ENCODE measurements around the gene BATF2. TPM values are rescaled to one million over a fixed set of nuclear protein-coding genes. Genes with fewer than 3 reads are reported as not detected.
"Not testable (repeated sequence)": the region's sequence is repeated elsewhere in the genome, so short reads cannot be mapped to it uniquely, and the experiment has no call there.

BATF2 gene
- total RNA-seq, 2 experiments from 2014 or later, result 0.50 to 0.99 TPM

DNA sequence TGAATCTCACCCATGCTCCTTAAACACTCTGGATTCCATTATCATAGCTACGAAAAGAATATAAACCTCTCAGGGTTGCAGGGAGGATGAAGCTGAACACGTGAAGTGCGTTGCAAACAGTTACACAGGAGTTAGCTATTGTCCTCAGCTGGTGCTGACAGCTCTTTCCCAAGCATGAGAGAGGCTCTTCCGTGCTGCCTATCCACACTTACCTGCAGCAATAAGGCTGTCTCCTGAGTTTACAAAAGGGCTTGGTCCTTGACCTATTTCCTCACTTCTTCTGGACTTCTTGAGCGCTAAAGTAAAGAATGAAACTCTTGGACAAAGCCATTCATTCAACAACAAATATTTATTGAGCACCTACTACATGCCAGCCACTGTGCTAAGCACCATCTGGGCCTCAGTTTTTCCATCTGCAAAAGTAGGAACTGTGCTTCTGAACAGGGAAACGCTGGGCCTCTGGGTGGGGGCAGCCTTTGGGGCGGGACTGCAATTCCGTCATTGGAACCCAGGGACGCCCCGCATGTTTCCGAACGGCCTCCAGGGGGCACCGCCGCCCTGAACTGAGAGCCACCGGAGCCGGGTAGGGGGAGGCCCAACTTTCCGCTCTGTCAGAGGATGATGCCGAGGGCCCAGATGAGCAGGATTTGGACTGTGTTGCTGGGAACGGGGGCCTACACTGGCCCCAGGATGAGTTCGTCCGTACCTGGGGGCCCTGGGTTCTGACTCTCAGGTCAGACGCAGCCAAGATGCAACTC lies 16.5 kb upstream of the BATF2 start:
- H3K9me3 Mint-ChIP-seq (ENCODE audit: insufficient read depth), result no peaks in the 10 kb centered on the region
- H3K4me1 Mint-ChIP-seq (ENCODE audit: low read depth), result peaks cover 25% of the 10 kb centered on the region
- peaks cover 19% of the 10 kb centered on the region for H3K36me3 Mint-ChIP-seq (ENCODE audit: low read depth)
- peak; percentile 95 for DNase-seq
- no peaks in the 10 kb centered on the region for H3K27me3 Mint-ChIP-seq (ENCODE audit: low read depth)
- ChIA-PET CTCF (interaction anchor here (0.6 to 4.3 kb wide), 54 partner anchors 10 to 316 kb away, joined by 3 to 47 read pairs (median 5); partner anchors contain the start of genes BATF2, CDC42BPG, CDCA5 and FAU), POLR2A (interaction anchor here (0.5 to 3.2 kb wide), 12 partner anchors 13 to 239 kb away, joined by 3 to 14 read pairs (median 4); partner anchors contain the start of genes FAU, MRPL49, PPP2R5B and SAC3D1)
- ATAC-seq, result peak; percentile 86
- peak overlapping the region; percentile 94 for H3K27ac Mint-ChIP-seq
- peak overlapping the region; percentile 81 for H3K4me3 Mint-ChIP-seq

DNA sequence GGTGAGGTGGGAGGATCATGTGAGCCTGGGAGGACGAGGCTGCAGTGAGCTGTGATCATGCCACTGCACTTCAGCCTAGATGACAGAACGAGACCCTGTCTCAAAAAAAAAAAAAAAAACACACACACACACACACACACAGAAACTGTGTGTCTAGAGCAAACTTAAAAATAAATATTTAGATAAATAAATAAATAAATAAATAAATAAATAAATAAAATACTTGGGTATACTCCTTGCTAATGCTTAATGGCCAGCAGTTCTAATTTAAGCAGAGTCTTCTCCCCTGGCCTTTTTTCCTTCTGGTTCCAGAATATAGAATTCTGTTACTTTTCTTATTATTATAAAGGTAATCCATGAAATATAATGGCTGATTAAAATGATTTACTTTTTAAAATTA lies 12.1 kb upstream of the BATF2 start:
- Mint-ChIP-seq H3K4me3 (no peak overlapping the region), H3K27me3 (ENCODE audit: low read depth) (no peaks in the 10 kb centered on the region), H3K9me3 (ENCODE audit: insufficient read depth) (no peaks in the 10 kb centered on the region), H3K27ac (no peak overlapping the region), H3K4me1 (ENCODE audit: low read depth) (peaks cover 8% of the 10 kb centered on the region), H3K36me3 (ENCODE audit: low read depth) (no peaks in the 10 kb centered on the region)
- CTCF ChIA-PET, result interaction anchor here (1.3 kb wide), 1 partner anchor 12 kb away, joined by 7 read pairs; the partner anchor contains the start of gene BATF2
- no peak for ATAC-seq
- POLR2A ChIA-PET, result no interaction called here
- DNase-seq, result no peak

DNA sequence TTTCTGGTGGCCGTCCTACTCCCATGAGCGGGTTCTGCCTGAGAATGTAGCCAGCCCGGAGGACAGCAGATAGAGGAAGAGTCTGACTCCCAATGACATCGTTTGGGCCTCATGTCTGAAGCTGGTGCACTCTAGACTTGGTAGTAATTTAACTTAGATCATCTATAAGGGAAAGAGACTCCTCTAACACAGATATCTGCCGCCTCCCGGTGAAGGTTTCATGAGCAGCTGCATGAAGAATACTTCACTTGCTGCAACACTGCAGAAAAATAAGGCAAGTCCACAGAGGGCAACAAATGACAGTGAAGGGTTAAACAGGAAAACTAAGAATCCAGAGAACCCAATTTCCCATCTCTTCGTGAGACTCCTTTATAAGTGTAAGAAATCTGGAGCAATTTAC lies 11.2 kb upstream of the BATF2 start:
- Mint-ChIP-seq H3K4me1 (ENCODE audit: low read depth) (peaks cover 3% of the 10 kb centered on the region), H3K27ac (no peak overlapping the region), H3K27me3 (ENCODE audit: low read depth) (no peaks in the 10 kb centered on the region), H3K4me3 (no peak overlapping the region), H3K9me3 (ENCODE audit: insufficient read depth) (no peaks in the 10 kb centered on the region), H3K36me3 (ENCODE audit: low read depth) (no peaks in the 10 kb centered on the region)
- DNase-seq, result no peak
- POLR2A ChIA-PET, result no interaction called here
- CTCF ChIA-PET, result interaction anchor here (0.6 to 1.3 kb wide), 2 partner anchors 11 to 199 kb away, joined by 3 to 7 read pairs; partner anchors contain the start of gene BATF2
- no peak for ATAC-seq

DNA sequence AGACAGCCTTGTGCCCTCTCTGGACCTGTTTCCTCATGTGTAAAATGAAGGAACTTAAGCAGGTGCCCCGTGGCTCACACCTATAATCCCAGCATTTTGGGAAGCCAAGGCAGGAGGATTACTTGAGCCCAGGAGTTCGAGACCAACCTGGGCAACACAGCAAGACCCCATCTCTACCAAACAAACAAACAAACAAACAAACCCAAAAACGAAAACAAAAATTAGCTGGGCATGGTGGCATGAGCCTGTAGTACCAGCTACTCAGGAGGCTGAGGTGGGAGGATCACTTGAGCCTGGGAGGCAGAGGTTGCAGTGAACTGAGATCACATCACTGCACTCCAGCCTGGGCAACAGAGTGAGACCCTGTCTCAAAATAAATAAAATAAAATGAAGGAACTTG lies 7.2 kb upstream of the BATF2 start:
- DNase-seq; H3K4me1 Mint-ChIP-seq (ENCODE audit: low read depth); H3K27ac Mint-ChIP-seq; H3K4me3 Mint-ChIP-seq; H3K27me3 Mint-ChIP-seq (ENCODE audit: low read depth); H3K36me3 Mint-ChIP-seq (ENCODE audit: low read depth); H3K9me3 Mint-ChIP-seq (ENCODE audit: insufficient read depth); ATAC-seq; POLR2A ChIA-PET: not testable (repeated sequence)
- CTCF ChIA-PET, result interaction anchor here (5.3 kb wide), 1 partner anchor 10 kb away, joined by 30 read pairs; the partner anchor contains the start of gene ARL2

DNA sequence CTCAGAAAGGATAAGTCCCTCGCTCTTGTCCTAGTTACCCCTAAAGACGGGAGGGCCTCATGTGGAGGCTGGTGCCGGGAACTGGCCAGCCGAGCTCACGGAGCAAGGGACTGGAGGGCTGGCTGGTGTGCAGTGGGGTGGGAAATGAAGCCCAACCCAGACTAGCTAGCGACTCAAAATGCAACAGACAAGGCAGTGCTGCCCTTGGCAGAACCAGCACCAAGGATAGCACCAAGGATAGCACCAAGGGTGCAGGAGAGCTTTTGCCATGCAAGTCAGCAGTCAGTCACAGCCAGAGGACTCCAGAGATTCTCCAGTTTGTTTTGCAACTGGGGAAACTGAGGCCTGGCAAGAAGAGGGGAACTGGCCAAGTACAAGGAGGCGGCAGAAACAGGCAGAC lies 6.5 kb upstream of the BATF2 start:
- Mint-ChIP-seq H3K27me3 (ENCODE audit: low read depth) (no peaks in the 10 kb centered on the region), H3K4me3 (no peak overlapping the region), H3K36me3 (ENCODE audit: low read depth) (no peaks in the 10 kb centered on the region), H3K9me3 (ENCODE audit: insufficient read depth) (no peaks in the 10 kb centered on the region), H3K27ac (no peak overlapping the region), H3K4me1 (ENCODE audit: low read depth) (peaks cover 14% of the 10 kb centered on the region)
- ATAC-seq (no peak), DNase-seq (no peak)
- POLR2A ChIA-PET, result no interaction called here
- CTCF ChIA-PET, result interaction anchor here (5.3 kb wide), 1 partner anchor 11 kb away, joined by 30 read pairs; the partner anchor contains the start of gene ARL2

DNA sequence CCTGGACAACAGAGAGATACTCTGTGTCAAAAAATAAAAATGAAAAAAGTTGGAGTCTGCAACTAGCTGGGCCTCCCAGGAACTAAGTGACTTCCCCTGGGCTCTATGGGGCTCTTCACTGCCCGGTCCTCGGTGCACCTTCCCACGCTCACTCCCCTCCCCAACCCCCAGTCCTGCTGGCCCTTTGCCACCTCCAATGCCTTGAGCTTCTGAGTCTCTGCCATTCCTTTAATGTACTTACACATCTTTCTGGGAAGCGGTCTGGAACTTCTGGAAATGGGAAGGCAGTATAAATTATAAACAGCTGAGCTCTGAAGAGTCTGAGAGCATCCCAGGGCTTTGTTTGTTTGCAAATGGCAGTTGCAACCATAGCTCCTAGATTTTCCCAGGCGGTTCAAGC lies 5.9 kb upstream of the BATF2 start:
- H3K4me1 Mint-ChIP-seq (ENCODE audit: low read depth), result peaks cover 18% of the 10 kb centered on the region
- DNase-seq, result no peak
- no peak overlapping the region for H3K27ac Mint-ChIP-seq
- H3K36me3 Mint-ChIP-seq (ENCODE audit: low read depth), result no peaks in the 10 kb centered on the region
- no peaks in the 10 kb centered on the region for H3K9me3 Mint-ChIP-seq (ENCODE audit: insufficient read depth)
- no peaks in the 10 kb centered on the region for H3K27me3 Mint-ChIP-seq (ENCODE audit: low read depth)
- no peak for ATAC-seq
- CTCF ChIA-PET, result interaction anchor here (5.3 kb wide), 1 partner anchor 11 kb away, joined by 30 read pairs; the partner anchor contains the start of gene ARL2
- POLR2A ChIA-PET, result no interaction called here
- H3K4me3 Mint-ChIP-seq, result no peak overlapping the region

DNA sequence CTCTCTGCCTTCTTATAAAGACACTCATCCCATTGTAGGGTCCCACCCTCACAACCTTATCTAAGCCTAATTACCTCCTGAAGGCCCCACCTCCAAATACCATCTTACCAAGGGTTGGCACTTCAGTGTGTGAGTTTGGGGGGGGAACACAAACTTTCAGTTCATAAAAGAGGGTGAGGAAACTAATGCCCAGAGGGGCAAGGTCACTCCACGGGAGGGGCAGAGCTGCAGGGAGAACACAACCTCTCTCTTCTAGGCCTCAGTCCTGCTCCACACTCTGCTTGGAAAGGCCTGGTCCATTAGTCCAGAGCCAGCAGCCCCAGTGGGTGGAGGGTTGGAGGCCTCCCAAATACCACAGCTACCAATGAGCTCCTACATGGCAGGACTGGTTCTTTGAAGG lies 2.7 kb upstream of the BATF2 start:
- ATAC-seq, result no peak
- no peaks in the 10 kb centered on the region for H3K36me3 Mint-ChIP-seq (ENCODE audit: low read depth)
- H3K4me3 Mint-ChIP-seq, result no peak overlapping the region
- POLR2A ChIA-PET, result interaction anchor here (1.5 kb wide), 1 partner anchor 136 kb away, joined by 4 read pairs; no protein-coding TSS in a partner anchor
- no peaks in the 10 kb centered on the region for H3K27me3 Mint-ChIP-seq (ENCODE audit: low read depth)
- peaks cover 33% of the 10 kb centered on the region for H3K4me1 Mint-ChIP-seq (ENCODE audit: low read depth)
- peak overlapping the region; percentile 83 for H3K27ac Mint-ChIP-seq
- DNase-seq, result no peak
- CTCF ChIA-PET, result interaction anchor here (1.3 kb wide), 2 partner anchors 13 to 33 kb away, joined by 3 to 7 read pairs; no protein-coding TSS in a partner anchor
- H3K9me3 Mint-ChIP-seq (ENCODE audit: insufficient read depth), result no peaks in the 10 kb centered on the region

DNA sequence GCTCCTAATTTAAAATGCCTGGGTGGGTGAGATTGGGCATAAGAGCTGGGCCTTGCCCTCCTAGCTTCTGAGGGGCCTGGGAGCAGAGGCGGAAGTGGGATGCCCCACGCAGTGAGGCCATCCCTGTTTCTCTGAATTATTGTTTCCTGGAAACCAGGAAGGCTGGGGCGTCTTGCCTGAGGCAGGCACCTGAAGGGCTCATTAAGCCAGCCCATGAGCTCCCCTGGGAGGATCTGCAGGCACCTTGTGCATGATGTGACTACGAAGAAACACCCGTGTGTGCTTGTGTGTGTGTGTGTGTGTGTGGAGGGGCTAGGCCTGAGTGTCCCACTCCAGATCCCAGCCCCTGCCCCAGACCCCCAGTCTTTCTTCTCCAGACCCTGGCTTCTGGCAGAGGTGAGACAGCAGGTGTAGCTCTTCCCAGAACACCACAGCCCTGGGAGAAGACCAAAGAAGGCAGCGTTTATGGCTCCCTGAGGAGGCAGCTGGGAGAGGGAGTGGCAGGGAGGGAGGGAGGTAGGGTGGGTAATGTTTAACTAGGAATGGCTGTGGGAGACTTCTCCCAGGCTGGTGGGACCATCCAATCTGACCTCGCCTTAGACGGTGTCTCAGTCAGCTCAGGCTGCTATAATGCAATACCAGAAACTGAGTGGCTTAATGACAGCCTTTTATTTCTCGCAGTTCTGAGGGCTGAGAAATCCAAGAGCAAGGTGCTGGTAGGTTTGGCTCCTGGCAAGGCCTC lies 2.1 kb upstream of the BATF2 start:
- ChIA-PET CTCF (interaction anchor here (0.6 to 1.6 kb wide), 6 partner anchors 14 to 151 kb away, joined by 3 to 9 read pairs (median 4); partner anchors contain the start of genes ARL2 and ZNHIT2), POLR2A (interaction anchor here (1.5 kb wide), 1 partner anchor 136 kb away, joined by 4 read pairs; no protein-coding TSS in a partner anchor)
- peak; percentile 45 for ATAC-seq
- no peak for DNase-seq
- Mint-ChIP-seq H3K36me3 (ENCODE audit: low read depth) (no peaks in the 10 kb centered on the region), H3K27ac (peak overlapping the region; percentile 83), H3K4me1 (ENCODE audit: low read depth) (peaks cover 33% of the 10 kb centered on the region), H3K4me3 (peak overlapping the region; percentile 47), H3K9me3 (ENCODE audit: insufficient read depth) (no peaks in the 10 kb centered on the region), H3K27me3 (ENCODE audit: low read depth) (no peaks in the 10 kb centered on the region)

DNA sequence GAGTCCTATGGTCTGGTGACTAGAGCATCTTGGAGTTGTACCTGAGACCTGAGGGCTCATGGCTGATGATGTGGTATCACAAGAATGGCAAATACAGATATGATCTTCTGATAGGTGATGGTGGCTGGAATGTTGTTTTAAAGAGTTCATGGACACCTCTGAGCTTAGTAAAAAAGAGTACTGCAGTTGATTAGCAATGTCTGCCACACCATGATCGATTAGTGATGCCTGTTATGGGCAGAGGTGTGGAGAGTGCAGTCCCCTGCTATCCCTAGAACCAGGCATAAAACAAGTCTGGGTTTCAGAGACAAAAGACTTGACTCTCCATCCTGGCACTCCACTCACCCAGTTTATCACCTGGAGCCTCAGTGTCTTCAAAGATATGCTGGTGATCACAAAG lies 1.4 kb upstream of the BATF2 start:
- Mint-ChIP-seq H3K9me3 (ENCODE audit: insufficient read depth) (no peaks in the 10 kb centered on the region), H3K27me3 (ENCODE audit: low read depth) (no peaks in the 10 kb centered on the region), H3K4me3 (peak overlapping the region; percentile 47), H3K27ac (peak overlapping the region; percentile 83), H3K36me3 (ENCODE audit: low read depth) (no peaks in the 10 kb centered on the region), H3K4me1 (ENCODE audit: low read depth) (peaks cover 33% of the 10 kb centered on the region)
- ChIA-PET POLR2A (interaction anchor here (1.5 kb wide), 1 partner anchor 137 kb away, joined by 4 read pairs; no protein-coding TSS in a partner anchor), CTCF (interaction anchor here (1.2 to 1.6 kb wide), 4 partner anchors 15 to 150 kb away, joined by 3 to 9 read pairs (median 6); partner anchors contain the start of genes ARL2 and ZNHIT2)
- ATAC-seq, result peak; percentile 43
- peak; percentile 36 for DNase-seq

DNA sequence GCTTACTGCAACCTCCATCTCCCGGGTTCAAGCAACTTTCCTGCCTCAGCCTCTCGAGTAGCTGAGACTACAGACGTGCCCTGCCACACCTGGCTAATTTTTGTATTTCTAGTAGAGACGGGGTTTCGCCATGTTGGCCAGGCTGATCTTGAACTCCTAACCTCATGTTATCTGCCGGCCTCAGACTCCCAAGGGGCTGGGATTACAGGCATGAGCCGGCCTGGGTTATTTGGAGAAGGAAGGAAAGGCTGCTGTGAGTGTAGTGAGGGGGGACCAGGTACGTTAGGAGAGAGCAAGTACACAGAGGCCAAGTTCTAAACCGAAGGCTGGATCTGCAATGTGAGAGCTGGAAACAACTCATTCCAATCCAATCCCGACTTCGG lies 453 bp downstream of the BATF2 start:
- H3K4me3 Mint-ChIP-seq, result peak overlapping the region; percentile 46
- POLR2A ChIA-PET, result interaction anchor here (0.7 kb wide), 1 partner anchor 80 kb away, joined by 3 read pairs; no protein-coding TSS in a partner anchor
- peaks cover 33% of the 10 kb centered on the region for H3K4me1 Mint-ChIP-seq (ENCODE audit: low read depth)
- DNase-seq, result no peak
- no peaks in the 10 kb centered on the region for H3K36me3 Mint-ChIP-seq (ENCODE audit: low read depth)
- CTCF ChIA-PET, result interaction anchor here (0.7 to 2.0 kb wide), 9 partner anchors 12 to 152 kb away, joined by 3 to 7 read pairs (median 4); partner anchors contain the start of genes ARL2 and PPP2R5B
- peaks cover 2% of the 10 kb centered on the region for H3K27me3 Mint-ChIP-seq (ENCODE audit: low read depth)
- peak overlapping the region; percentile 79 for H3K27ac Mint-ChIP-seq
- ATAC-seq, result no peak
- H3K9me3 Mint-ChIP-seq (ENCODE audit: insufficient read depth), result no peaks in the 10 kb centered on the region

DNA sequence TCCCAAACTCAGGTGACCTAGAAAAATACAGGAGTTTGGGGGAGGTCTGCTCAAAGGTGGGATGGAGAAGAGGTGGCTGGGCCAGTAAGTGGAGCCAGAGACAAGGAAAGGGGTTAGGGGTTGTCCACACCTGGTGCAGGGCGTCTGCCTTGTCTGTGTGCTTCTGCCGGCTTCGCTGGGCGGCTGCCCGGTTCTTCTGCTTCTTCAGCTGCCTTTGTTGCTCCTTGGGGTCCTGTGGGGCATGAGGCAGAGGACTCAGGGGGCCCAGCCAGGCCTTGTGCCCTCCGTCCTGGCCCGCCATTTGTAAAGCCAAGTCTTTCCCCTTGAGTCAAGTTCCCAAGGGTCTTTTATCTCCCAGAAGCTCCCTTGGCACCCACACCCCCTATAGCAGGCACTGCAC lies 2.5 kb downstream of the BATF2 start:
- H3K36me3 Mint-ChIP-seq (ENCODE audit: low read depth), result no peaks in the 10 kb centered on the region
- CTCF ChIA-PET, result interaction anchor here (1.1 to 2.0 kb wide), 2 partner anchors 18 to 20 kb away, joined by 3 to 6 read pairs; partner anchors contain the start of gene ARL2
- ATAC-seq, result no peak
- no peaks in the 10 kb centered on the region for H3K9me3 Mint-ChIP-seq (ENCODE audit: insufficient read depth)
- H3K27me3 Mint-ChIP-seq (ENCODE audit: low read depth), result peaks cover 2% of the 10 kb centered on the region
- no peak overlapping the region for H3K27ac Mint-ChIP-seq
- H3K4me3 Mint-ChIP-seq, result no peak overlapping the region
- DNase-seq, result no peak
- H3K4me1 Mint-ChIP-seq (ENCODE audit: low read depth), result peaks cover 38% of the 10 kb centered on the region
- POLR2A ChIA-PET, result no interaction called here

Data from activated CD8-positive, alpha-beta T cell treated with anti-CD3 and anti-CD28 coated beads, Interleukin-2, amount 10 ng/mL, durations not matched to agents 7 days and 5 days (primary cell).